ENCODE results near the gene CEP44. TPM values are rescaled to one million over a fixed set of nuclear protein-coding genes. Genes with fewer than 3 reads are reported as not detected.

Gene CEP44
- total RNA-seq, 4 donors from 2014 or later = 3.1 to 12.9 (median 7.5) TPM

- H3K36me3 ChIP-seq = peaks cover 0 to 28% of the 10 kb centered on the region in 2 donors
- no peaks in the 10 kb centered on the region for H3K9me3 ChIP-seq
- peak overlapping the region in 2 of 4 donors; percentile 17 to 26 for H3K27ac ChIP-seq
- H3K4me1 ChIP-seq = peaks cover 0 to 6% of the 10 kb centered on the region in 2 donors
- DNase-seq = no peak
- ATAC-seq = no peak
- H3K4me3 ChIP-seq = no peak overlapping the region
- in situ Hi-C loops (cut with MboI; ENCODE audit: low sequenced_read_pairs in 4 of 4) (loop anchor here in 1 of 4 donors (10.0 kb wide), 1 partner anchor 89 kb away; no protein-coding TSS in a partner anchor), intact Hi-C loops (cut with DNase I; ENCODE audit: low total_unique reads) (no loop called here)
- TF ChIP-seq POLR2A (IDR thresholded peaks at IDR 0.05) (no peak), CTCF (IDR thresholded peaks at IDR 0.05 in 4 of 5, conservative IDR thresholded peaks at IDR 0.05 in 1 of 5) (no peak)
- H3K27me3 ChIP-seq = no peaks in the 10 kb centered on the region
Measured at GRCh38 chr4:174314274-174314673, 30.6 kb downstream of the CEP44 start.

- Histone ChIP-seq H3K27me3 (no peaks in the 10 kb centered on the region), H3K4me1 (peaks cover 0 to 6% of the 10 kb centered on the region in 2 donors), H3K9me3 (no peaks in the 10 kb centered on the region), H3K36me3 (peaks cover 0 to 30% of the 10 kb centered on the region in 2 donors), H3K27ac (peak overlapping the region in 2 of 4 donors; percentile 17 to 26), H3K4me3 (no peak overlapping the region)
- DNase-seq (peak in 1 of 2 donors; percentile 20), ATAC-seq (peak; percentile 54 to 72)
- intact Hi-C loops (cut with DNase I; ENCODE audit: low total_unique reads) (no loop called here), in situ Hi-C loops (cut with MboI; ENCODE audit: low sequenced_read_pairs in 4 of 4) (loop anchor here in 1 of 4 donors (10.0 kb wide), 1 partner anchor 90 kb away; no protein-coding TSS in a partner anchor)
- TF ChIP-seq CTCF (IDR thresholded peaks at IDR 0.05 in 4 of 5, conservative IDR thresholded peaks at IDR 0.05 in 1 of 5) = no peak
- no peak for TF ChIP-seq POLR2A (IDR thresholded peaks at IDR 0.05)
Measured at GRCh38 chr4:174314770-174315169, 31.1 kb downstream of the CEP44 start.

GRCh38 chr4:174316546-174316945 lies 32.8 kb downstream of the CEP44 start:
- no peak for ATAC-seq
- intact Hi-C loops (cut with DNase I; ENCODE audit: low total_unique reads) = no loop called here
- in situ Hi-C loops (cut with MboI; ENCODE audit: low sequenced_read_pairs in 4 of 4) = loop anchor here in 1 of 4 donors (10.0 kb wide), 1 partner anchor 92 kb away; no protein-coding TSS in a partner anchor

GRCh38 chr4:174316954-174317353 lies 33.2 kb downstream of the CEP44 start:
- Histone ChIP-seq H3K9me3 (no peaks in the 10 kb centered on the region), H3K27ac (no peak overlapping the region), H3K27me3 (no peaks in the 10 kb centered on the region), H3K4me3 (no peak overlapping the region), H3K4me1 (peaks cover 0 to 6% of the 10 kb centered on the region in 2 donors), H3K36me3 (peaks cover 0 to 19% of the 10 kb centered on the region in 2 donors)
- in situ Hi-C loops (cut with MboI; ENCODE audit: low sequenced_read_pairs in 4 of 4) = loop anchor here in 1 of 4 donors (10.0 kb wide), 1 partner anchor 92 kb away; no protein-coding TSS in a partner anchor
- intact Hi-C loops (cut with DNase I; ENCODE audit: low total_unique reads) = no loop called here
- TF ChIP-seq CTCF (IDR thresholded peaks at IDR 0.05 in 4 of 5, conservative IDR thresholded peaks at IDR 0.05 in 1 of 5) (no peak), POLR2A (IDR thresholded peaks at IDR 0.05) (no peak)
- DNase-seq (no peak), ATAC-seq (no peak)

More at GRCh38 chr4:174316546-174316945, 32.8 kb downstream of the CEP44 start:
- Histone ChIP-seq H3K4me1 (peaks cover 0 to 6% of the 10 kb centered on the region in 2 donors), H3K27me3 (no peaks in the 10 kb centered on the region), H3K27ac (no peak overlapping the region), H3K4me3 (no peak overlapping the region), H3K36me3 (peaks cover 0 to 23% of the 10 kb centered on the region in 2 donors), H3K9me3 (no peaks in the 10 kb centered on the region)
- TF ChIP-seq POLR2A (IDR thresholded peaks at IDR 0.05) = no peak
- no peak for TF ChIP-seq CTCF (IDR thresholded peaks at IDR 0.05 in 4 of 5, conservative IDR thresholded peaks at IDR 0.05 in 1 of 5)
- no peak for DNase-seq
